CD4-positive, alpha-beta T cell (primary cell): Measurements from ENCODE around the gene LENG1. TPM values are rescaled to one million over a fixed set of nuclear protein-coding genes. Genes with fewer than 3 reads are reported as not detected.

ENCODE experiments used
- ATAC-seq: fragments of 200-7000 bp; cut with Tn5 transposase; one replicate; pipeline ENCODE4 v1.10.0; 2022; ENCODE audit warnings: mild to moderate bottlenecking; ENCODE audit not compliant: poor library complexity
- CTCF ChIA-PET: fragments of 350-600 bp; sonication (Branson Sonifier 250); formaldehyde crosslinking; loops from one replicate; lab custom pipeline; 2021; ENCODE audit warnings: antibody characterized with exemption, inconsistent platforms; lab: Charles Lee
- POLR2A ChIA-PET: fragments of 350-600 bp; sonication (Branson Sonifier 250); formaldehyde crosslinking; loops from one replicate; lab custom pipeline; 2021; ENCODE audit warnings: antibody characterized with exemption, inconsistent platforms; lab: Charles Lee
- DNase-seq, 14 experiments: peaks; one replicate each; pipeline ENCODE4 v3.0.0-alpha.2; 2013 to 2020; ENCODE audit warnings: mixed read lengths in 2 of 14
- H3K27ac ChIP-seq, 2 donors: one replicate each; pipeline versions ENCODE4 v1.5.1 to v1.7.0; 2013; ENCODE audit warnings: low read length in 2 of 2, low read depth in 1 of 2, mild to moderate bottlenecking in 1 of 2
- H3K27me3 ChIP-seq, 2 experiments: 1 replicate in 1 of 2; 2 replicates in 1 of 2; pipeline versions ENCODE4 v1.6.1 to v1.7.0; 2013; ENCODE audit warnings: low read length in 2 of 2, control low read depth in 1 of 2, mild to moderate bottlenecking in 1 of 2, moderate library complexity in 1 of 2; ENCODE audit not compliant: insufficient read depth in 2 of 2, control insufficient read depth in 1 of 2
- H3K36me3 ChIP-seq: one replicate; pipeline ENCODE4 v1.6.1; 2013; ENCODE audit warnings: low read length, control low read depth; ENCODE audit not compliant: insufficient read depth
- H3K4me1 ChIP-seq: one replicate; pipeline ENCODE4 v1.6.1; 2013; ENCODE audit warnings: low read length, control low read depth; ENCODE audit not compliant: insufficient read depth
- H3K4me3 ChIP-seq: one replicate; pipeline ENCODE4 v1.5.1; 2013; ENCODE audit warnings: mild to moderate bottlenecking, low read length, moderate library complexity
- H3K9me3 ChIP-seq, 2 experiments: 1 replicate in 1 of 2; 2 replicates in 1 of 2; pipeline versions ENCODE4 v1.6.1 to v1.7.0; 2013; ENCODE audit warnings: low read length in 2 of 2, mild to moderate bottlenecking in 2 of 2, control low read depth in 1 of 2, moderate library complexity in 1 of 2; ENCODE audit not compliant: control insufficient read depth in 1 of 2, insufficient read depth in 1 of 2
- H3K27ac Mint-ChIP-seq: one replicate; pipeline ENCODE4 v1.8.0; 2020; ENCODE audit warnings: mixed read lengths
- H3K27me3 Mint-ChIP-seq: one replicate; pipeline ENCODE4 v1.8.0; 2021; ENCODE audit warnings: mixed read lengths
- H3K36me3 Mint-ChIP-seq: one replicate; pipeline ENCODE4 v1.8.0; 2021; ENCODE audit warnings: low read depth, mixed read lengths
- H3K4me1 Mint-ChIP-seq: one replicate; pipeline ENCODE4 v1.8.0; 2021; ENCODE audit warnings: low read depth, mixed read lengths
- H3K4me3 Mint-ChIP-seq: one replicate; pipeline ENCODE4 v1.8.0; 2020; ENCODE audit warnings: mild to moderate bottlenecking, mixed read lengths
- H3K9me3 Mint-ChIP-seq: one replicate; pipeline ENCODE4 v1.8.0; 2020; ENCODE audit warnings: mixed read lengths
- CTCF ChIP-seq: fragments of 200-600 bp; IDR thresholded peaks from one replicate; pipeline ENCODE4 v1.8.0; 2022; ENCODE audit warnings: antibody characterized with exemption, mild to moderate bottlenecking
- intact Hi-C, 2 experiments: fragments of 100-400 bp; cut with DNase I in 1 of 2; cut with micrococcal nuclease in 1 of 2; formaldehyde crosslinking; loops; one replicate each; pipeline versions ENCODE4 v1.15.1 to v1.9.0; 2023 to 2025; cut with DNase I, micrococcal nuclease
- total RNA-seq, 174 experiments: library from RNA in 2 of 174; stranded (reverse) in 2 of 174; gene quantifications; one replicate each; pipeline ENCODE4 v1.2.3 and lab custom pipeline; 2021 to 2026

LENG1 gene
- total RNA-seq, 2 experiments from 2014 or later = 14.4 to 16.0 TPM

GRCh38 chr19:54136864-54137698 is 22.4 kb downstream of the LENG1 start:
- H3K4me1 ChIP-seq = peaks cover 48% of the 10 kb centered on the region

DNA sequence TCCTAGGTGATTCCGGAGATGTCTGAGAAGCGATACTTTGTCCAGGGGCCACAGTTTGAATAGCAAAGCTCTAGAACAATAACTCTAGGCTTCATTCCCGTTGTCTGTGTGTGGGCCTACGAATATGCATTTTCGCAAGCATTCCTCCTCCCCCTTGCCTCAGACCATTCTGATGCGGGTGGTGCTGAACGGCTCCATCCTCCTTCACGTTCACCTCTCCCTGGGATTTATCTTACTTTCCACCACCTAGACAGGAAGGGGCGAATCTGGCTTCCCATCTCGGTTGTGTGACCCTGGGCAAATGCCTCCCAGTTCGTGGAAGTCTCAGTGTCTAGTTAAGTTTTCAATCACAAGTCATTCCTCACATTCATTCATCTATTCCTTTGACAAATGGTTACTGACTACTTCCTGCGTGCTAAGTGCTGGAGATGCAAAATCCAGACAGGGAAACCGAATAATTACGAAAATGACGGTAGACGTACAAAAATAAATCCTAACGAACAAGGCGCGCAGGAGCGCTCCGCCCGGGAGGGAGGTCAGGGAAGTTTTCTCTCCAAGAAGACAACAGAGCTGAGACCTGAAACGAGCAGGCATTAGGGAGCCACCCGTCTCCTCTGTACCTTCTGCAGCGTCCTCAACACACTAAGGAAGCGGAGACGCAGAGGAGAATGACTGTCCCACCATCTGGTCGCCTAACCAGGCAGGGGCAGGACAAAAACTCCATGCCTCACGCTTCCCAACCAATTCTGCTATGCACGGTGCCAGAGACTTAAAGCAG is 23.2 kb downstream of the LENG1 start:
- CTCF ChIA-PET = interaction anchor here (0.5 to 3.0 kb wide), 6 partner anchors 21 to 343 kb away, joined by 3 to 15 read pairs (median 4); partner anchors contain the start of genes LENG1, PRPF31 and TFPT
- POLR2A ChIA-PET = interaction anchor here (0.6 to 6.0 kb wide), 25 partner anchors 9 to 1144 kb away, joined by 3 to 151 read pairs (median 7); partner anchors contain the start of genes HSPBP1, LENG1, LENG8 and LENG9

More at GRCh38 chr19:54136864-54137698, 22.4 kb downstream of the LENG1 start:
- Histone ChIP-seq H3K9me3 (peaks cover 0 to 7% of the 10 kb centered on the region in 2 experiments), H3K36me3 (peaks cover 26% of the 10 kb centered on the region), H3K27me3 (no peaks in the 10 kb centered on the region), H3K4me3 (peak overlapping the region; percentile 69), H3K27ac (peak overlapping the region; percentile 82 to 92)
- ATAC-seq (peak; percentile 78), DNase-seq (peak; percentile 97 to 100 (median 98))
- no peaks in the 10 kb centered on the region for H3K9me3 Mint-ChIP-seq
- intact Hi-C loops = loop anchor here (1.0 to 5.0 kb wide), 4 partner anchors 22 to 53 kb away; partner anchors contain the start of genes PRPF31 (in 2 of the 2), TFPT (in 2 of the 2), LENG1 (in 1 of the 2) and NDUFA3 (in 1 of the 2)
- peak overlapping the region; percentile 79 for H3K27ac Mint-ChIP-seq
- CTCF ChIA-PET = interaction anchor here (0.5 to 3.0 kb wide), 7 partner anchors 22 to 344 kb away, joined by 3 to 15 read pairs (median 4); partner anchors contain the start of genes LENG1, MBOAT7, PRPF31 and TFPT
- H3K4me1 Mint-ChIP-seq = peaks cover 46% of the 10 kb centered on the region
- peaks cover 22% of the 10 kb centered on the region for H3K36me3 Mint-ChIP-seq
- peak overlapping the region; percentile 82 for H3K4me3 Mint-ChIP-seq
- no peaks in the 10 kb centered on the region for H3K27me3 Mint-ChIP-seq
- POLR2A ChIA-PET = interaction anchor here (0.6 to 6.0 kb wide), 32 partner anchors 10 to 1984 kb away, joined by 3 to 151 read pairs (median 6); partner anchors contain the start of genes HSPBP1, LENG1, LENG8 and LENG9
- no peak for TF ChIP-seq CTCF

More for the DNA sequence above, 23.2 kb downstream of the LENG1 start:
- ATAC-seq (no peak), DNase-seq (no peak)
- intact Hi-C loops = loop anchor here (1.0 to 5.0 kb wide), 2 partner anchors 21 to 34 kb away; partner anchors contain the start of genes NDUFA3 (in 1 of the 2), OSCAR (in 1 of the 2), PRPF31 (in 1 of the 2) and TFPT (in 1 of the 2)
- Histone ChIP-seq H3K27me3 (no peaks in the 10 kb centered on the region), H3K4me1 (peaks cover 48% of the 10 kb centered on the region), H3K9me3 (peaks cover 0 to 7% of the 10 kb centered on the region in 2 experiments), H3K4me3 (peak overlapping the region; percentile 61), H3K36me3 (peaks cover 26% of the 10 kb centered on the region), H3K27ac (peak overlapping the region; percentile 24 to 55)
- Mint-ChIP-seq H3K4me3 (peak overlapping the region; percentile 82), H3K27me3 (no peaks in the 10 kb centered on the region), H3K27ac (peak overlapping the region; percentile 79), H3K36me3 (peaks cover 22% of the 10 kb centered on the region), H3K9me3 (no peaks in the 10 kb centered on the region), H3K4me1 (peaks cover 42% of the 10 kb centered on the region)
- TF ChIP-seq CTCF = no peak
